ENCODE measurements around the gene PTGFRN. TPM values are rescaled to one million over a fixed set of nuclear protein-coding genes. Genes with fewer than 3 reads are reported as not detected.

Gene PTGFRN
- total and polyA plus RNA-seq, 5 donors: 100 to 247 (median 157) TPM

- Histone ChIP-seq H3K4me3 (ENCODE audit: low read length) (no peak overlapping the region), H3K27ac (ENCODE audit: low read length) (no peak overlapping the region), H3K27me3 (ENCODE audit: control insufficient read depth, insufficient read depth) (no peaks in the 10 kb centered on the region), H3K9me3 (ENCODE audit: control insufficient read depth, low read length) (no peaks in the 10 kb centered on the region), H3K4me1 (ENCODE audit: control insufficient read depth, insufficient read depth, low read length) (peaks cover 2% of the 10 kb centered on the region)
- WGBS: 97% methylated on average over 7 of the region's 7 CpGs
- DNase-seq (no peak), ATAC-seq (no peak)
- intact Hi-C loops (cut with DNase I): no loop called here
Observed at GRCh38 chr1:116956378-116956777, 46.7 kb downstream of the PTGFRN start.

DNA sequence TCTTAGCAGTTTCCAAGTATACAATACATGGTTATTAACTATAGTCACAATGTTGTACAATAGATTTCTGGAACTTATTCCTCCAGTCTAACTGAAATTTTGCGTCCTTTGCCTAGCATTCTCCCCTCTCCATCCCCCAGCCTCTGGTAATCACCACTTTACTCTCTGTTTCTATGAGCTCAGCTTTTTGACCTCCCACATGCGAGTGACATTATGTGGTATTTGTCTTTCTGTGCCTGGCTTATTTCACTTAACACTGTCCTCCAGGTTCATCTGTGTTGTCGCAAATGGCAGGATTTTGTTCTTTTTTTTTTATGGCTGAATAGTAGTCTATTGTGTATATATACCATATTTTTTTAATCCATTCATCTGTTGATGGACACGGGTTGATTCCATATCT is 47.9 kb downstream of the PTGFRN start:
- ATAC-seq (no peak), DNase-seq (no peak)
- WGBS: 68% methylated on average over 4 of the region's 4 CpGs
- no peaks in the 10 kb centered on the region for H3K9me3 ChIP-seq (ENCODE audit: control insufficient read depth, low read length)
- no peaks in the 10 kb centered on the region for H3K4me1 ChIP-seq (ENCODE audit: control insufficient read depth, insufficient read depth, low read length)
- H3K4me3 ChIP-seq (ENCODE audit: low read length): no peak overlapping the region
- no peak overlapping the region for H3K27ac ChIP-seq (ENCODE audit: low read length)
- intact Hi-C loops (cut with DNase I): no loop called here
- H3K27me3 ChIP-seq (ENCODE audit: control insufficient read depth, insufficient read depth): no peaks in the 10 kb centered on the region

DNA sequence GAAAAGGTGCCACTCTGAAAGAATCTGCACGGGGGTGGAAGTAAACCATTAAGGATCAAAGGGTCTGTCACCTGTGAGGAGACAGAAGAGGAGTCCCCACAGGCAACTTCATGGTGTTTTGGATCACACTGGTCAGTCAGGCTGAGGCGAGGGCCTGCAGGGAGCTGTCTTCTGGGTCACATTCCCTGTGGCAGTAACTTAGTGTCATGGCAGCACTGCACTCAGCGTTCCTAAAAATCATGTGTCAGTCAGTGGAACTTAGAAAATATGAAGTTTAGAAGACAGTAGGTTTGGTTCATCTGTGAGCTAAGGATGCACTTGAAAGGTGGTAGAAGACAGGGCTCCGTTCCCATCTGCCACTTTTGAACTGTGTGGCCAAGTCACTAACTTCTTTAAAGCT is 48.4 kb downstream of the PTGFRN start:
- Histone ChIP-seq H3K4me1 (ENCODE audit: control insufficient read depth, insufficient read depth, low read length) (peaks cover 1% of the 10 kb centered on the region), H3K4me3 (ENCODE audit: low read length) (no peak overlapping the region), H3K9me3 (ENCODE audit: control insufficient read depth, low read length) (no peaks in the 10 kb centered on the region), H3K27me3 (ENCODE audit: control insufficient read depth, insufficient read depth) (no peaks in the 10 kb centered on the region), H3K27ac (ENCODE audit: low read length) (no peak overlapping the region)
- intact Hi-C loops (cut with DNase I): no loop called here
- ATAC-seq: no peak
- DNase-seq: no peak
- 66% methylated on average over 4 of the region's 4 CpGs for WGBS

GRCh38 chr1:116958977-116959376 is 49.3 kb downstream of the PTGFRN start:
- H3K27ac ChIP-seq (ENCODE audit: low read length): no peak overlapping the region
- WGBS: 74% methylated on average over 2 of the region's 2 CpGs
- H3K27me3 ChIP-seq (ENCODE audit: control insufficient read depth, insufficient read depth): no peaks in the 10 kb centered on the region
- DNase-seq: no peak
- H3K4me1 ChIP-seq (ENCODE audit: control insufficient read depth, insufficient read depth, low read length): peaks cover 3% of the 10 kb centered on the region
- H3K9me3 ChIP-seq (ENCODE audit: control insufficient read depth, low read length): no peaks in the 10 kb centered on the region
- no peak overlapping the region for H3K4me3 ChIP-seq (ENCODE audit: low read length)
- no peak for ATAC-seq
- intact Hi-C loops (cut with DNase I): no loop called here

DNA sequence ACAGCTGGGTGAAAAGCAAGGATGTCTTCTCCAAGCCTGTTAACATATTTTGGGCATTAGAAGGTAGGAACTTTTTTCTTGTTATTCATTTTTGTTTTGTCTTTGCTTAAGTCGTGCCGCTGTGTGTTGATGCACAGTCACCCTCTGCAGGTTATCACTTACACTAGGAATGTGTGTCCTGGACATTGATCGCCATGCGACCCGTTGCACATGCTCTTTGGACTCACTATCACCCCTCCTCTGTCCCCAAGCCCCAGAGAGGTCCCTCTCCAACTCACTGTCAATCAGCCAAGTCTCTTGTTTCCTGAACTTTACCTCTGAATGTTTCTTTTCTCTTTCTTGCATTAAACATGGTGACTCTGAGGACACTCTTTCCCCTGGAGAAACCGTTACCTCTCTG is 51.9 kb downstream of the PTGFRN start:
- ATAC-seq: no peak
- WGBS: 94% methylated on average over 6 of the region's 6 CpGs
- intact Hi-C loops (cut with DNase I): no loop called here

DNA sequence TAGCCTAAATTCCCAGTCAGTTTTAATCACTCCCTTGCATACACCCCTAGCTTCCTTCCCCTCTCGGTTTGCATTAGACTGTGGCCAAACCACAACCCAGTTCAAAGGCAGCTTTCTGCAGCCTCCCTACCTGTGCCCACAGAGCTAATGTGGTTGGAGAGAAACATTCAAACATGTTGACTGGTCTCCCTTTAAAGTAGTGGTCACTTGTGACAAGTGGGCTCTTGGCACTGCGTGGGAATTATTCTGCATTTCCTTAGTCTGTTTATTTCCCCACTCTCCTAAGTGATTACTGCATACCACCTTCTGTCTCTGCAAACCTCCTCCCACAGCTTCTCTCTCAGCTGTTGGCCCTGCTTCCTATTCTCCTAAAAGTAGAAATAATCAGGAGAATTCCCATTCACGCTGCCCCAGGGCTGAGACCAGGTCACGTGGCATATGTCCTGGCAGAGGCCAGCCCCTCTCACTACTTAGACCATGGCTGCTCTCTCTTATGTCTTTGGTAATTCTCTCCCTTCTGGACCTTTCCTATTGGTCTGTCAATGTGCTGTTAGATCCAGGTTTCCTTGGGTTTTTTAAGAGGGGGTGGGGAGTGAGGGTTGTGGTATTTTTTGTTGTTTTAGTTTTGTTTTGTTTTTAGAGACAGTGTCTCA is 53.4 kb downstream of the PTGFRN start:
- intact Hi-C loops (cut with DNase I): no loop called here

More for the DNA sequence above, 51.9 kb downstream of the PTGFRN start:
- Histone ChIP-seq H3K9me3 (ENCODE audit: control insufficient read depth, low read length) (no peaks in the 10 kb centered on the region), H3K4me3 (ENCODE audit: low read length) (no peak overlapping the region), H3K4me1 (ENCODE audit: control insufficient read depth, insufficient read depth, low read length) (peaks cover 5% of the 10 kb centered on the region), H3K27me3 (ENCODE audit: control insufficient read depth, insufficient read depth) (no peaks in the 10 kb centered on the region), H3K27ac (ENCODE audit: low read length) (no peak overlapping the region)
- no peak for DNase-seq

DNA sequence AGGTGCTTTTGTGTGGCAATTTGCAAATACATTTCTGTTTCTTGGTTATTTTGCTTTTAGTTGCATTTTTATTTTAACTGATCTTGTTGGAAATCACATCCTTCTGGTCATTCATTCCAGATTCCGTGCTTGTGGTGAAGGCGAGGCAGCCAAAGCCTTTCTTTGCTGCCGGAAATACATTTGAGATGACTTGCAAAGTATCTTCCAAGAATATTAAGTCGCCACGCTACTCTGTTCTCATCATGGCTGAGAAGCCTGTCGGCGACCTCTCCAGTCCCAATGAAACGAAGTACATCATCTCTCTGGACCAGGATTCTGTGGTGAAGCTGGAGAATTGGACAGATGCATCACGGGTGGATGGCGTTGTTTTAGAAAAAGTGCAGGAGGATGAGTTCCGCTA is 57.1 kb downstream of the PTGFRN start:
- Histone ChIP-seq H3K4me3 (ENCODE audit: low read length) (no peak overlapping the region), H3K4me1 (ENCODE audit: control insufficient read depth, insufficient read depth, low read length) (peaks cover 5% of the 10 kb centered on the region), H3K9me3 (ENCODE audit: control insufficient read depth, low read length) (no peaks in the 10 kb centered on the region), H3K27ac (ENCODE audit: low read length) (no peak overlapping the region), H3K27me3 (ENCODE audit: control insufficient read depth, insufficient read depth) (no peaks in the 10 kb centered on the region)
- no peak for DNase-seq
- WGBS: 91% methylated on average over 11 of the region's 11 CpGs
- ATAC-seq: no peak
- intact Hi-C loops (cut with DNase I): no loop called here

More for the DNA sequence above, 53.4 kb downstream of the PTGFRN start:
- no peak overlapping the region for H3K27ac ChIP-seq (ENCODE audit: low read length)
- H3K9me3 ChIP-seq (ENCODE audit: control insufficient read depth, low read length): no peaks in the 10 kb centered on the region
- 49% methylated on average over 4 of the region's 4 CpGs for WGBS
- ATAC-seq (peak in 1 of 2 donors; percentile 32), DNase-seq (no peak)
- H3K4me3 ChIP-seq (ENCODE audit: low read length): no peak overlapping the region
- peaks cover 5% of the 10 kb centered on the region for H3K4me1 ChIP-seq (ENCODE audit: control insufficient read depth, insufficient read depth, low read length)
- no peaks in the 10 kb centered on the region for H3K27me3 ChIP-seq (ENCODE audit: control insufficient read depth, insufficient read depth)

DNA sequence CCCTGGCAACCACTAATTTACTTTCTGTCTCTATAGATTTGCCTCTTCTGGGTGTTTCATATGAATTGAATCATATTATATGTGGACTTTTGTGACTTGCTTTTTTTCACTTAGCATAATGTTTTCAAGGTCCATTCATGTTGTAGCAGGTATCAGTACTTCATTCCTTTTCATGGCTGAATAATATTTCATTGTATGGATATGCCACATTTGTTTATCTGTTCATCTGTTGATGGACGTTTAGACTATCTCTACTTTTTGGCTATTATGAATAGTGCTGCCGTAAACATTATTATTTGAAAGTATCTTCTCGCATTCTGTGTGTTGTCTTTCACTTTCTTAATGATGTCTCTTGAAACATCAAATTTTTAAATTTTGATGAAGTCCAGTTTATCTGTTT is 59.0 kb downstream of the PTGFRN start:
- WGBS: 91% methylated on average over 3 of the region's 3 CpGs
- DNase-seq (no peak), ATAC-seq (no peak)
- intact Hi-C loops (cut with DNase I): no loop called here
- Histone ChIP-seq H3K27ac (ENCODE audit: low read length) (no peak overlapping the region), H3K4me1 (ENCODE audit: control insufficient read depth, insufficient read depth, low read length) (peaks cover 4% of the 10 kb centered on the region), H3K4me3 (ENCODE audit: low read length) (no peak overlapping the region), H3K27me3 (ENCODE audit: control insufficient read depth, insufficient read depth) (no peaks in the 10 kb centered on the region), H3K9me3 (ENCODE audit: control insufficient read depth, low read length) (no peaks in the 10 kb centered on the region)

DNA sequence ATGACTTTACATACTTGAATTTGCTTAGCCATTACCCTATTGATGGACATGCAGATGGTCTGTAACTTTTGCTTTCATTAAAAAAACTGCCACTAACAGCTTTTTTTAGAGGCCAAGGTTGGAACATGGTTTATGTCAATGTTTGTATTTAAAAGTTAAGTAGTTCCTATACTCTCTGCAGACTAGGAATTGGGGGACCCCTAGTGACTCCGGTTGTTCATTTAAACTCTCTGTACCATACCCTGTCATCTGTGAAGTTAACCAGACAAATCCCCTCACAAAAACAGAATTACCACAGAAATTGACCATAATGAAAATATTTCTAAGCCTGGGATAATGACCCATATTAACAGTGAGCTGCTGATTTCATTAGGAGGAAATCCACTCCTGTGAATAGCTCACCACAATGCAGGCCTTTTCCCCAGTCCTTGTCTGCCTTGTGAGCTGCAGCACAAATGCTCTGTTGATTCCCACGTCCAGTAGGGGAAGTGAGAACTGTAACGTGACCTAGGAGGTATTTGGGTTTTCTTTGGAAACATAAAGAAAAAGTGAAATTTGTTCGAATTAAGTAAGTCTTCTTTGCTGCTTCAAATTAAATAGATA is 61.6 kb downstream of the PTGFRN start:
- Histone ChIP-seq H3K27me3 (ENCODE audit: control insufficient read depth, insufficient read depth) (no peaks in the 10 kb centered on the region), H3K4me3 (ENCODE audit: low read length) (no peak overlapping the region), H3K4me1 (ENCODE audit: control insufficient read depth, insufficient read depth, low read length) (peaks cover 3% of the 10 kb centered on the region), H3K9me3 (ENCODE audit: control insufficient read depth, low read length) (no peaks in the 10 kb centered on the region), H3K27ac (ENCODE audit: low read length) (no peak overlapping the region)
- intact Hi-C loops (cut with DNase I): no loop called here
- WGBS: 49% methylated on average over 4 of the region's 4 CpGs
- DNase-seq (no peak), ATAC-seq (peak; percentile 49 to 55)

DNA sequence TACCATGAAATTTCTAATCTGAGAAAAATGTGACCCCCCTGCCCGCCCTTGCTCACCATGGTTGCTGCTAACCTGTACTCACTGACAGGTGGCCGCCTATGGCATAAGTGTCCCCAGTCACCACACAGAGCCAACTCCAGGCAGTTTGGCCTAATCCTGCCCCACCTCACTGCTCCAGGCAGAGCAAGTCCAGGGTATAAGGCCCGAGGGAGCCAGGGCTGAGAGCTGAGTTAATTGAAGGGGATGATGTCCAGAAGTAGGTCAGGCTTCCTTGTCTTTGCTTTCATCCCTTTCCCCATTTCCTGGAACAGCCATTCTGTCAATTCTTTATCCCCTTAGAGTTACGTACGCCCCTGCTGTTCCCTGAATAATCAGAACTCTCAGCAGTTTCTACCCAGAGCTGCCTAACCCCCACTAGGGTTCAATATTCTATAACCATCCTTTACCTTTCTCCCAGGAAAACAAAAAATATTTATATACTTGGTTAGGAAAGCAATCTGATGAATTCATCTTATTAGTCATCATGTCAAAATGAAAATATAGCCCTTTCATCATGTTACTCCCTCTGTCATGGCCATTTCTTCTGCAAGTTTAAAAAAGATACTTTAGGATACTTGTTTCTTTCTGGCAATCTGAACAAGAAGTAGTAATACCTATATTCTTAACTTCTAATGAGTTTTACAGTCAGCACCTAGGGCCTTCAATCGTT is 62.4 kb downstream of the PTGFRN start:
- H3K27me3 ChIP-seq (ENCODE audit: control insufficient read depth, insufficient read depth): no peaks in the 10 kb centered on the region
- H3K4me3 ChIP-seq (ENCODE audit: low read length): no peak overlapping the region
- intact Hi-C loops (cut with DNase I): no loop called here
- peak; percentile 68 to 70 for ATAC-seq
- H3K9me3 ChIP-seq (ENCODE audit: control insufficient read depth, low read length): no peaks in the 10 kb centered on the region
- H3K4me1 ChIP-seq (ENCODE audit: control insufficient read depth, insufficient read depth, low read length): peaks cover 3% of the 10 kb centered on the region
- H3K27ac ChIP-seq (ENCODE audit: low read length): peak overlapping the region; percentile 48
- WGBS: 66% methylated on average over 6 of the region's 6 CpGs
- DNase-seq: no peak

DNA sequence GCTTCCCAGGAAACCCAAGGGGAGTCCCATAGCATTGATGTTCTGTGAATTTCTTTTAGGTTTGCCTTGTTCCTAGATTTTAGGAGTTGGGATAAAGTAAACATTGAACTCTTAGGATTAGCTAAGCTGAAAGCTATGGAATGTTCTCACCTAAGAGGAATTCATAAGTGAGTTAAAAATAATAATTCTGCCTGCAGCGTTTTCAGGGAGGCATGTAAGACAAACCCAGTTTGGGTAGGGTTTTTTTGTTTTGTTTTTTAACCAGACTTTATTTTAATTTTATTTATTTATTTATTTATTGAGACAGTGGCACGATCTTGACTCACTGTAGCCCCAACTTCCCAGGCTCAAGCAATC is 62.9 kb downstream of the PTGFRN start:
- intact Hi-C loops (cut with DNase I): no loop called here
- ATAC-seq (no peak), DNase-seq (no peak)
- Histone ChIP-seq H3K9me3 (ENCODE audit: control insufficient read depth, low read length) (no peaks in the 10 kb centered on the region), H3K4me1 (ENCODE audit: control insufficient read depth, insufficient read depth, low read length) (peaks cover 3% of the 10 kb centered on the region), H3K27me3 (ENCODE audit: control insufficient read depth, insufficient read depth) (no peaks in the 10 kb centered on the region), H3K4me3 (ENCODE audit: low read length) (no peak overlapping the region), H3K27ac (ENCODE audit: low read length) (peak overlapping the region; percentile 37)
- WGBS: 65% methylated on average over 2 of the region's 2 CpGs
